ENCODE results near the gene LY86. TPM values are rescaled to one million over a fixed set of nuclear protein-coding genes. Genes with fewer than 3 reads are reported as not detected.

Gene LY86
- total and polyA plus RNA-seq, 9 of the 15 experiments (the other 6 are each of a cell fraction or from before 2014, with no cell fraction given) = 0.08 to 0.20 TPM; not detected in 7

- TF ChIP-seq, protein P1, sequence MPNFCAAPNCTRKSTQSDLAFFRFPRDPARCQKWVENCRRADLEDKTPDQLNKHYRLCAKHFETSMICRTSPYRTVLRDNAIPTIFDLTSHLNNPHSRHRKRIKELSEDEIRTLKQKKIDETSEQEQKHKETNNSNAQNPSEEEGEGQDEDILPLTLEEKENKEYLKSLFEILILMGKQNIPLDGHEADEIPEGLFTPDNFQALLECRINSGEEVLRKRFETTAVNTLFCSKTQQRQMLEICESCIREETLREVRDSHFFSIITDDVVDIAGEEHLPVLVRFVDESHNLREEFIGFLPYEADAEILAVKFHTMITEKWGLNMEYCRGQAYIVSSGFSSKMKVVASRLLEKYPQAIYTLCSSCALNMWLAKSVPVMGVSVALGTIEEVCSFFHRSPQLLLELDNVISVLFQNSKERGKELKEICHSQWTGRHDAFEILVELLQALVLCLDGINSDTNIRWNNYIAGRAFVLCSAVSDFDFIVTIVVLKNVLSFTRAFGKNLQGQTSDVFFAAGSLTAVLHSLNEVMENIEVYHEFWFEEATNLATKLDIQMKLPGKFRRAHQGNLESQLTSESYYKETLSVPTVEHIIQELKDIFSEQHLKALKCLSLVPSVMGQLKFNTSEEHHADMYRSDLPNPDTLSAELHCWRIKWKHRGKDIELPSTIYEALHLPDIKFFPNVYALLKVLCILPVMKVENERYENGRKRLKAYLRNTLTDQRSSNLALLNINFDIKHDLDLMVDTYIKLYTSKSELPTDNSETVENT (CRISPR knock-in tag; IDR thresholded peaks at IDR 0.05) = no peak
- TF ChIP-seq HNRNPUL1 (IDR thresholded peaks at IDR 0.05; ENCODE audit: low read length) (no peak), STAG1 (CRISPR knock-in tag; IDR thresholded peaks at IDR 0.05; ENCODE audit: borderline replicate concordance) (no peak), MED1 (CRISPR knock-in tag; IDR thresholded peaks at IDR 0.05; ENCODE audit: borderline replicate concordance) (no peak), FOXP1 (CRISPR knock-in tag; IDR thresholded peaks at IDR 0.05) (no peak), NFATC3 (IDR thresholded peaks at IDR 0.05) (no peak), ARID1B (IDR thresholded peaks at IDR 0.05) (no peak; the same call in 1 of the 2 replicates), SMARCA4 (IDR thresholded peaks at IDR 0.05) (no peak), ZNF586 (CRISPR knock-in tag; conservative IDR thresholded peaks at IDR 0.05) (no peak), DPF2 (IDR thresholded peaks at IDR 0.05) (no peak), PHB (CRISPR knock-in tag; IDR thresholded peaks at IDR 0.05) (no peak), GABPB2 (CRISPR knock-in tag; conservative IDR thresholded peaks at IDR 0.05) (no peak), MEIS2 (IDR thresholded peaks at IDR 0.05; ENCODE audit: partially characterized antibody) (no peak), PRMT5 (CRISPR knock-in tag; IDR thresholded peaks at IDR 0.05) (no peak), CREM (IDR thresholded peaks at IDR 0.05; ENCODE audit: low read depth) (no peak), KDM5B (IDR thresholded peaks at IDR 0.05; ENCODE audit: insufficient replicate concordance, low read depth, low read length) (no peak), CTCFL (IDR thresholded peaks at IDR 0.05; ENCODE audit: borderline replicate concordance, insufficient read depth, low read depth, low read length, poor library complexity, severe bottlenecking) (no peak), RFX1 (IDR thresholded peaks at IDR 0.05) (no peak), RFX5 (IDR thresholded peaks at IDR 0.05; ENCODE audit: low read depth, low read length) (no peak), MIER1 (IDR thresholded peaks at IDR 0.05; ENCODE audit: low read depth) (no peak)
- TF ChIP-seq, protein P2, sequence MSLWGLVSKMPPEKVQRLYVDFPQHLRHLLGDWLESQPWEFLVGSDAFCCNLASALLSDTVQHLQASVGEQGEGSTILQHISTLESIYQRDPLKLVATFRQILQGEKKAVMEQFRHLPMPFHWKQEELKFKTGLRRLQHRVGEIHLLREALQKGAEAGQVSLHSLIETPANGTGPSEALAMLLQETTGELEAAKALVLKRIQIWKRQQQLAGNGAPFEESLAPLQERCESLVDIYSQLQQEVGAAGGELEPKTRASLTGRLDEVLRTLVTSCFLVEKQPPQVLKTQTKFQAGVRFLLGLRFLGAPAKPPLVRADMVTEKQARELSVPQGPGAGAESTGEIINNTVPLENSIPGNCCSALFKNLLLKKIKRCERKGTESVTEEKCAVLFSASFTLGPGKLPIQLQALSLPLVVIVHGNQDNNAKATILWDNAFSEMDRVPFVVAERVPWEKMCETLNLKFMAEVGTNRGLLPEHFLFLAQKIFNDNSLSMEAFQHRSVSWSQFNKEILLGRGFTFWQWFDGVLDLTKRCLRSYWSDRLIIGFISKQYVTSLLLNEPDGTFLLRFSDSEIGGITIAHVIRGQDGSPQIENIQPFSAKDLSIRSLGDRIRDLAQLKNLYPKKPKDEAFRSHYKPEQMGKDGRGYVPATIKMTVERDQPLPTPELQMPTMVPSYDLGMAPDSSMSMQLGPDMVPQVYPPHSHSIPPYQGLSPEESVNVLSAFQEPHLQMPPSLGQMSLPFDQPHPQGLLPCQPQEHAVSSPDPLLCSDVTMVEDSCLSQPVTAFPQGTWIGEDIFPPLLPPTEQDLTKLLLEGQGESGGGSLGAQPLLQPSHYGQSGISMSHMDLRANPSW (CRISPR knock-in tag; IDR thresholded peaks at IDR 0.05) = no peak
- TF ChIP-seq, protein P3, sequence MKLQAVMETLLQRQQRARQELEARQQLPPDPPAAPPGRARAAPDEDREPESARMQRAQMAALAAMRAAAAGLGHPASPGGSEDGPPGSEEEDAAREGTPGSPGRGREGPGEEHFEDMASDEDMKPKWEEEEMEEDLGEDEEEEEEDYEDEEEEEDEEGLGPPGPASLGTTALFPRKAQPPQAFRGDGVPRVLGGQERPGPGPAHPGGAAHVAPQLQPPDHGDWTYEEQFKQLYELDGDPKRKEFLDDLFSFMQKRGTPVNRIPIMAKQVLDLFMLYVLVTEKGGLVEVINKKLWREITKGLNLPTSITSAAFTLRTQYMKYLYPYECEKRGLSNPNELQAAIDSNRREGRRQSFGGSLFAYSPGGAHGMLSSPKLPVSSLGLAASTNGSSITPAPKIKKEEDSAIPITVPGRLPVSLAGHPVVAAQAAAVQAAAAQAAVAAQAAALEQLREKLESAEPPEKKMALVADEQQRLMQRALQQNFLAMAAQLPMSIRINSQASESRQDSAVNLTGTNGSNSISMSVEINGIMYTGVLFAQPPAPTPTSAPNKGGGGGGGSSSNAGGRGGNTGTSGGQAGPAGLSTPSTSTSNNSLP (IDR thresholded peaks at IDR 0.05; ENCODE audit: borderline replicate concordance, low read depth, low read length) = no peak
These were observed 3.4 kb downstream of the LY86 start (continued) for GRCh38 chr6:6591778-6592465.
